Measurements from ENCODE around the gene SRCIN1.

DNA sequence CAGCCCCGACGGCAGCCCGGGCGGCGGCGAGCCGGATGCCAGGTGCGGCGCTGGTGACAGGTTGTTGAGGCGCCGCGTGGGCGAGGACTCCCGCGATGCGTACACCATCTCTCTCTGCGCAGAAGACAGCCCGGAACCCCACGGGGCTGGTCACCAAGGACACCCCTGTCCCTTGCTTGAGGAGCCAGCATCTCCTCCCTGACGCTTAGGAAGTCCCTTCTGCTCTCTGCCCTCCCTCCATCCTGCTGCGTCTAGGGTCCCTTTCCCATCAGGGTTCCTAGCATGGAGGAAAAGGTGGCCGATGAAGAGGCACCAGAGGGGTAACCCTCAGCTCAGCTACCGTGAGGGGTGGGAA lies 43.6 kb downstream of the SRCIN1 start:
- TF ChIP-seq, protein P1, sequence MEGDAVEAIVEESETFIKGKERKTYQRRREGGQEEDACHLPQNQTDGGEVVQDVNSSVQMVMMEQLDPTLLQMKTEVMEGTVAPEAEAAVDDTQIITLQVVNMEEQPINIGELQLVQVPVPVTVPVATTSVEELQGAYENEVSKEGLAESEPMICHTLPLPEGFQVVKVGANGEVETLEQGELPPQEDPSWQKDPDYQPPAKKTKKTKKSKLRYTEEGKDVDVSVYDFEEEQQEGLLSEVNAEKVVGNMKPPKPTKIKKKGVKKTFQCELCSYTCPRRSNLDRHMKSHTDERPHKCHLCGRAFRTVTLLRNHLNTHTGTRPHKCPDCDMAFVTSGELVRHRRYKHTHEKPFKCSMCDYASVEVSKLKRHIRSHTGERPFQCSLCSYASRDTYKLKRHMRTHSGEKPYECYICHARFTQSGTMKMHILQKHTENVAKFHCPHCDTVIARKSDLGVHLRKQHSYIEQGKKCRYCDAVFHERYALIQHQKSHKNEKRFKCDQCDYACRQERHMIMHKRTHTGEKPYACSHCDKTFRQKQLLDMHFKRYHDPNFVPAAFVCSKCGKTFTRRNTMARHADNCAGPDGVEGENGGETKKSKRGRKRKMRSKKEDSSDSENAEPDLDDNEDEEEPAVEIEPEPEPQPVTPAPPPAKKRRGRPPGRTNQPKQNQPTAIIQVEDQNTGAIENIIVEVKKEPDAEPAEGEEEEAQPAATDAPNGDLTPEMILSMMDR (IDR thresholded peaks at IDR 0.05) = no peak
- no peak for TF ChIP-seq POLR2A (IDR thresholded peaks at IDR 0.05)
- no peak for TF ChIP-seq POLR2AphosphoS5 (IDR thresholded peaks at IDR 0.05)
- no peak for TF ChIP-seq EP300 (IDR thresholded peaks at IDR 0.05)
